Panc1 (cell line): ENCODE measurements around the gene ERC2. TPM values are rescaled to one million over a fixed set of nuclear protein-coding genes. Genes with fewer than 3 reads are reported as not detected.

Experiments used
- ATAC-seq: fragments of 200-7000 bp; cut with Tn5 transposase; 2 replicates; pipeline ENCODE4 v1.9.1; 2020; ENCODE audit warnings: mild to moderate bottlenecking, moderate library complexity
- BruUV-seq: library from RNA; stranded (reverse); fragments of 400-500 nt; replicated peaks from 2 replicates; lab custom pipeline; 2021; lab: Mats Ljungman, UMichigan
- CTCF ChIA-PET: fragments of 300-600 bp; sonication (Branson Sonifier 250); formaldehyde crosslinking; loops from one replicate; lab custom pipeline; 2022; ENCODE audit warnings: antibody characterized with exemption; lab: Charles Lee
- POLR2A ChIA-PET: fragments of 300-600 bp; sonication (Branson Sonifier 250); formaldehyde crosslinking; loops from one replicate; lab custom pipeline; 2022; ENCODE audit warnings: antibody characterized with exemption; lab: Charles Lee
- DNase-seq: peaks from one replicate; pipeline ENCODE4 v3.0.0-alpha.2; 2010; ENCODE audit warnings: low read depth, low spot score
- H3K27ac ChIP-seq: 2 replicates; pipeline ENCODE4 v1.5.1; 2011; ENCODE audit warnings: mild to moderate bottlenecking, low read length, inconsistent platforms
- H3K27me3 ChIP-seq: fragments of 200-500 bp; sonication (Bioruptor generic); 2 replicates; pipeline ENCODE4 v1.6.0; 2014; ENCODE audit warnings: low read length, inconsistent platforms; ENCODE audit not compliant: control insufficient read depth, insufficient read depth
- H3K36me3 ChIP-seq: fragments of 200-500 bp; sonication (Bioruptor generic); 2 replicates; pipeline ENCODE4 v1.5.1; 2014; ENCODE audit warnings: inconsistent platforms, mild to moderate bottlenecking, low read length, moderate library complexity; ENCODE audit not compliant: control insufficient read depth, insufficient read depth
- H3K4me1 ChIP-seq: 2 replicates; pipeline ENCODE4 v1.5.1; 2011; ENCODE audit warnings: inconsistent platforms, mild to moderate bottlenecking, low read length, moderate library complexity; ENCODE audit not compliant: control insufficient read depth, insufficient read depth
- H3K4me3 ChIP-seq, 2 experiments: 2 replicates each; pipeline ENCODE4 v1.5.1; 2011 to 2012; ENCODE audit warnings: low read depth in 2 of 2, low read length in 2 of 2, mild to moderate bottlenecking in 2 of 2, inconsistent platforms in 1 of 2, moderate library complexity in 1 of 2
- H3K9me3 ChIP-seq: fragments of 200-500 bp; sonication (Bioruptor generic); 2 replicates; pipeline ENCODE4 v1.5.1; 2014; ENCODE audit warnings: low read depth, mild to moderate bottlenecking, inconsistent platforms, low read length, moderate library complexity; ENCODE audit not compliant: control insufficient read depth, insufficient read depth
- CTCF ChIP-seq: fragments of 450-650 bp; IDR thresholded peaks from 2 replicates; pipeline ENCODE4 v1.5.1; 2017; ENCODE audit warnings: mild to moderate bottlenecking
- POLR2AphosphoS5 ChIP-seq: IDR thresholded peaks from 2 replicates; pipeline ENCODE4 v1.6.1; 2012; ENCODE audit warnings: mild to moderate bottlenecking, low read depth, low read length, moderate library complexity
- REST ChIP-seq, 2 experiments: IDR thresholded peaks; 2 replicates each; pipeline ENCODE4 v1.6.1; 2011 to 2012; ENCODE audit warnings: low read depth in 2 of 2, control low read depth in 1 of 2, low read length in 1 of 2, mild to moderate bottlenecking in 1 of 2, moderate library complexity in 1 of 2; ENCODE audit not compliant: insufficient read depth in 1 of 2
- SIN3A ChIP-seq: IDR thresholded peaks from 2 replicates; pipeline ENCODE4 v1.6.1; 2012; ENCODE audit warnings: low read depth, mild to moderate bottlenecking, low read length, moderate library complexity, borderline replicate concordance; ENCODE audit not compliant: insufficient read depth
- TCF7L2 ChIP-seq: IDR thresholded peaks from 2 replicates; pipeline ENCODE4 v1.6.1; 2011; ENCODE audit warnings: mild to moderate bottlenecking, low read depth, low read length, inconsistent platforms
- in situ Hi-C: cut with HindIII; loops from 2 replicates; pipeline ENCODE4 v1.10.0; 2016; ENCODE audit warnings: low sequenced_read_pairs, low pct_unique_long_range_greater_than_20kb
- intact Hi-C: fragments of 100-400 bp; cut with micrococcal nuclease; formaldehyde crosslinking; loops from one replicate; pipeline ENCODE4 v1.10.0; 2022; ENCODE audit not compliant: unreplicated experiment
- total RNA-seq: library from RNA; stranded (reverse); gene quantifications from one replicate; pipeline ENCODE4 v1.2.1, GENCODE V29; 2021; ENCODE audit not compliant: unreplicated experiment

The ERC2 gene
- total RNA-seq, 1 experiment from 2014 or later = 0.33 TPM

GRCh38 chr3:56124546-56124945, 343.7 kb downstream of the ERC2 start:
- Histone ChIP-seq H3K4me1 (0 out of 2 replicates have a peak, but pooled peaks cover 3% of the 10 kb centered on the region), H3K27ac (no peak overlapping the region), H3K36me3 (no peaks in the 10 kb centered on the region), H3K9me3 (no peaks in the 10 kb centered on the region), H3K27me3 (no peaks in the 10 kb centered on the region), H3K4me3 (no peak overlapping the region)
- BruUV-seq = no TSS peak
- in situ Hi-C loops = no loop called here
- POLR2A ChIA-PET = no interaction called here
- no peak for ATAC-seq
- intact Hi-C loops = no loop called here
- CTCF ChIA-PET = no interaction called here
- no peak for TF ChIP-seq SIN3A
- TF ChIP-seq POLR2AphosphoS5 = no peak
- no peak for TF ChIP-seq REST (IDR thresholded peaks at IDR 0.05; ENCODE audit: insufficient read depth in 1 of 2, low read depth in 2 of 2, low read length in 1 of 2)
- no peak for TF ChIP-seq CTCF
- no peak for TF ChIP-seq TCF7L2
- DNase-seq = no peak

- ATAC-seq = no peak
Observed at GRCh38 chr3:56123487-56123886, 344.8 kb downstream of the ERC2 start.

More at GRCh38 chr3:56123487-56123886, 344.8 kb downstream of the ERC2 start:
- BruUV-seq = no TSS peak
- DNase-seq = no peak
- Histone ChIP-seq H3K4me1 (no peaks in the 10 kb centered on the region), H3K36me3 (no peaks in the 10 kb centered on the region), H3K27ac (no peak overlapping the region), H3K4me3 (no peak overlapping the region), H3K27me3 (no peaks in the 10 kb centered on the region), H3K9me3 (no peaks in the 10 kb centered on the region)
- POLR2A ChIA-PET = no interaction called here
- intact Hi-C loops (no loop called here), in situ Hi-C loops (no loop called here)
- CTCF ChIA-PET = no interaction called here
- TF ChIP-seq REST (IDR thresholded peaks at IDR 0.05; ENCODE audit: insufficient read depth in 1 of 2, low read depth in 2 of 2, low read length in 1 of 2) (no peak), SIN3A (no peak), CTCF (no peak), TCF7L2 (no peak), POLR2AphosphoS5 (no peak)
